ENCODE measurements around the gene TLE5.

TLE5 gene

GRCh38 chr19:3080286-3080685 lies 18.0 kb upstream of the TLE5 start:
- no peak for TF ChIP-seq CTCF (IDR thresholded peaks at IDR 0.05; ENCODE audit: borderline replicate concordance, insufficient read depth, low read depth, low read length)
- no peak overlapping the region for H3K4me3 ChIP-seq (ENCODE audit: low read depth, low read length)

DNA sequence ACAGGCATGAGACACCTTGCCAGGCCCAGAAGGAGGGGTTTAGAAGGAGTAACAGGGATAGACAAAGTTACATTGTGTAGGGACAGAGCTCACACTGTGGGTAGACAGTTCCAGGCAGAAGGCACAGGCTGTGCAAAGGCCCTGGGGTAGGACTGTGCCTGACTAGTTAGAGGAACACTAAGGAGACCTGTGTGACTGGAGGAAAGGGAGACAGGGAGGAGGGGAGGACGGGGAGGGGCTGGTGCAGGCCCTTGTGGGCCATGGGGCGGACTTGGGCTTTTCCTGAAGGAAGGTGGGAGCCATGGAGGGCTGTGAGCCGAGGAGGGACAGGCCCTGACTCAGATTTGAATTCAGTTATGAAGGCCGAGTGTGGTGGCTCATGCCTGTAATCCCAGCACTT lies 17.3 kb upstream of the TLE5 start:
- no peak overlapping the region for H3K4me3 ChIP-seq (ENCODE audit: low read depth, low read length)
- TF ChIP-seq CTCF (IDR thresholded peaks at IDR 0.05; ENCODE audit: borderline replicate concordance, insufficient read depth, low read depth, low read length), result no peak

DNA sequence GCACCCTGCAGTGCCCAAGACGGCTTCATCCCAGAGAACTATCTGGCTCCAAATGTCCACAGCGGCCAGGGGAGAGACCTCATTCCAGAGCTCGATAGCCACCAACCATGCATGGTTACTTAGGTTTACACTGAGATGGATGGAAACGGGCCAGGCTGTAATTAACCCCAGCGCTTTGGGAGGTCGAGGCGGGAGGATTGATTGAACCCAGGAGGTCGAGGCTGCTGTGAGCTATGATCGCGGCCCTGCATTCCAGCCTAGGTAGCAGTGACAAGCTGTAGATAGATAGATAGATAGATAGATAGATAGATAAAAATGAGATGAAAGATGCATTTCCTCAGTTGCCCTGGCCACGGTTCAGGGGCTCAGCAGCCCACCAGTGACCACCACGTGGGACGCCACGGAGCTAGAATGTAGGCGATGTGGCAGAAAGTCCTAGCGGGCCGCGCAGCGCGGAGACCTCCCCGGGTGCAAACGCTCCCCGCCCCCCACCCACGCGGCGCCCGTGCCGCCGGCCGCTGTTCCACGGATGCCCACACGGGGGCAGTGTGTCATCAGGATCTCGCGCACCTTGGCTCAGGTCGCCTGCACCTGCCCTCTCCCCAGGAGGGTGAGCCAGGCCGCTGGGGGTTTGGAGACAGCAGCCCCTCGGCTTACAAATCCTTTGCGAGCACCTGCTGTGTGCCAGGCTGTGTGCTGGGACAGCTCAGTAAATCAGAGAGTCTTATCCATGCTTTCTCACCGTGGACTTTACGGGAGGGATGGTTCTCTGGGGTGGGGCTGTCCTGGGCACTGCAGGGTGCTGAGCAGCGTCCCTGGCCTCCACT lies 13.5 kb upstream of the TLE5 start:
- peak; percentile 97 for TF ChIP-seq CTCF (IDR thresholded peaks at IDR 0.05; ENCODE audit: borderline replicate concordance, insufficient read depth, low read depth, low read length)
- peak overlapping the region; percentile 21 for H3K4me3 ChIP-seq (ENCODE audit: low read depth, low read length)

GRCh38 chr19:3073931-3074595 lies 11.8 kb upstream of the TLE5 start:
- no peak overlapping the region for H3K4me3 ChIP-seq (ENCODE audit: low read depth, low read length)
- TF ChIP-seq CTCF (IDR thresholded peaks at IDR 0.05; ENCODE audit: borderline replicate concordance, insufficient read depth, low read depth, low read length), result peak; percentile 26; the same call in 1 of the 2 replicates

- no peak for TF ChIP-seq CTCF (IDR thresholded peaks at IDR 0.05; ENCODE audit: borderline replicate concordance, insufficient read depth, low read depth, low read length)
- H3K4me3 ChIP-seq (ENCODE audit: low read depth, low read length), result no peak overlapping the region
Observed at GRCh38 chr19:3073159-3073563, 10.9 kb upstream of the TLE5 start.

DNA sequence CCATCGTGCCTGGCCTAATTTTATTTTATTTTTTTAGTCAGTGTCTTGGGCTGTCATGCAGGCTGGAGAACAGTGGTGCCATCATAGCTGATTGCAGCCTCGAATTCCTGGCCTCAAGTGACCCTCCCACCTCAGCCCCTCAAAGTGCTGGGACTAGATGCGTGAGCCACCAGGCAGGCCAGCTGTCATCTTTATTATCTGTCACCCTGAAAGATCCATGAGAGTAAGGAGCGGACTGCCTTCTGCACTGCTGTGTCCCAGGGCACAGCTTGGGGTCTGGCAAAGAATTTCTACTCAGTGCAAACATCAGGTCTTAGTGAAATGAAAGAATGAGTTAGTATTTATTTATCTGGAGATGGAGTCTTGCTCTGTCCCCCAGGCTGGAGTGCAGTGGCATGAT lies 9.5 kb upstream of the TLE5 start:
- H3K4me3 ChIP-seq (ENCODE audit: low read depth, low read length), result no peak overlapping the region
- no peak for TF ChIP-seq CTCF (IDR thresholded peaks at IDR 0.05; ENCODE audit: borderline replicate concordance, insufficient read depth, low read depth, low read length)

DNA sequence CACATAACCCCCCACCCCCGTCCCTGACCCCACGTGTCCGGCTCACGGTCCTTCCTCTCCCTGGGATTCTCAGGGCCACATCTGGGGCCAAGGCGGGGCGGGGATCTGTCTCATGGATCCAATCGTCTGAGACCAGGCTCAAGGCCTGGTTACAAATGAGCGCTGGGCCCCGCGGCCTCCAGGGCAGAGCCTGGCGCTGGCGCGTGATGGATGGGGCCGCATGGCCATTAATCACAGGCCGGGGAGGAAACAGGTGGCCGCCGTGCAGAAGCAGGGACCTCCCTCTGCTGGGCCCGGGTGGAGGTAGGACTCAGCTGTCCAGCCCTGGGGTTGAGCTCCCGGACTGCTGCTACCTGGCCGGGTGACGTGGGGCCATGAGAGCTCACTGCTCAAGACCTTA lies 5.8 kb upstream of the TLE5 start:
- no peak for TF ChIP-seq CTCF (IDR thresholded peaks at IDR 0.05; ENCODE audit: borderline replicate concordance, insufficient read depth, low read depth, low read length)
- H3K4me3 ChIP-seq (ENCODE audit: low read depth, low read length), result no peak overlapping the region
